H1 (cell line): Measurements from ENCODE around the gene SAP30L. TPM values are rescaled to one million over a fixed set of nuclear protein-coding genes. Genes with fewer than 3 reads are reported as not detected.

Experiments used
- ASH2L ChIP-seq: fragments of 200-600, 300-600 bp; sonication (generic); IDR thresholded peaks from one replicate; pipeline ENCODE4 v1.7.1; 2017; ENCODE audit warnings: low read length
- CTBP2 ChIP-seq: IDR thresholded peaks from 2 replicates; pipeline ENCODE4 v1.7.0; 2011; ENCODE audit warnings: borderline replicate concordance, mild to moderate bottlenecking, moderate library complexity, mixed read lengths, low read length; ENCODE audit not compliant: insufficient read depth, insufficient read length
- FOSL1 ChIP-seq: IDR thresholded peaks from 2 replicates; pipeline ENCODE4 v1.6.1; 2011; ENCODE audit warnings: mild to moderate bottlenecking, low read depth, low read length, moderate library complexity; ENCODE audit not compliant: insufficient read depth
- KDM5A ChIP-seq: fragments of 200-600 bp; IDR thresholded peaks from 2 replicates; pipeline ENCODE4 v1.7.1; 2012; ENCODE audit warnings: mild to moderate bottlenecking, low read length, inconsistent platforms, mixed read lengths
- MAFK ChIP-seq: IDR thresholded peaks from 2 replicates; pipeline ENCODE4 v1.6.1; 2012; ENCODE audit warnings: low read depth, mild to moderate bottlenecking, improper control_type of control experiment, low read length
- SP4 ChIP-seq: IDR thresholded peaks from 2 replicates; pipeline ENCODE4 v1.6.1; 2012; ENCODE audit warnings: low read length, inconsistent platforms
- polyA plus RNA-seq, 7 experiments: library from polyadenylated mRNA; depleted of rRNA in 3 of 7; stranded (reverse) in 5 of 7; unstranded in 2 of 7; fragments of >200 nt in 5 of 7; fragments of 200-250 nt in 2 of 7; gene quantifications; 1 replicate in 5 of 7; 2 replicates in 1 of 7; 4 replicates in 1 of 7; pipeline versions ENCODE4 v1.2.1 to v1.2.3, GENCODE V29; 2011 to 2013; ENCODE audit warnings: missing spikeins in 2 of 7, mixed read lengths in 2 of 7
- total RNA-seq: library from RNA; stranded (reverse); fragmentation: NEBNext Ultra II Directional; extraction: Animal tissue kit (Norgen Biotek cat#: 25700); gene quantifications from 2 replicates; pipeline ENCODE4 v1.2.1, GENCODE V29; 2021
- TF ChIP-seq, protein P1 (sequence below), 3 experiments: IDR thresholded peaks; 1 replicate in 2 of 3; 2 replicates in 1 of 3; pipeline versions ENCODE4 v1.5.1 to v1.6.1; 2011; ENCODE audit warnings: low read length in 3 of 3, mild to moderate bottlenecking in 3 of 3, inconsistent platforms in 2 of 3, low read depth in 1 of 3, moderate library complexity in 1 of 3; ENCODE audit not compliant: insufficient read depth in 1 of 3; ENCODE audit errors: control extremely low read depth in 1 of 3
- TF ChIP-seq, protein P2 (sequence below): IDR thresholded peaks from 2 replicates; pipeline ENCODE4 v1.6.1; 2012; ENCODE audit warnings: inconsistent platforms

Gene SAP30L
- total and polyA plus RNA-seq, 2 of the 8 experiments (the other 6 are each of a cell fraction or from before 2014, with no cell fraction given) = 12.2 to 31.5 TPM

DNA sequence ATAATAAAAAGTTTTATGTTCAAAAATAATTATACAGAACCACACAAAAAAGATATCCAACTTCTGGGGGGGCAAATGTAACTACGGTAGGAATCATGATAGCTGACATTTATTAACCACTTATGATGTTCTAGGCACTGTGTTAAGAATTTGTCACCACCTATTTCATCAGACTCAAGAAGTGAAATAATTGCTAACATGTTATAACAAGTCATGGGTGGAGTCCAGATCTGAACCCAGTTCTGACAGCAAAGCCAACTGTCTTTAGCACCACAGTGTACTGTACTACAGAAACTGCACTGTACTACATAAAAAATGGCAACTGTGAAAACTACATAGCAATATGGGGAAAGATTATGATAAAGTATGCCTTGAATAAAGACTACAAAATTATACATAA is 3.0 kb upstream of the SAP30L start (continued):
- TF ChIP-seq, protein P1, sequence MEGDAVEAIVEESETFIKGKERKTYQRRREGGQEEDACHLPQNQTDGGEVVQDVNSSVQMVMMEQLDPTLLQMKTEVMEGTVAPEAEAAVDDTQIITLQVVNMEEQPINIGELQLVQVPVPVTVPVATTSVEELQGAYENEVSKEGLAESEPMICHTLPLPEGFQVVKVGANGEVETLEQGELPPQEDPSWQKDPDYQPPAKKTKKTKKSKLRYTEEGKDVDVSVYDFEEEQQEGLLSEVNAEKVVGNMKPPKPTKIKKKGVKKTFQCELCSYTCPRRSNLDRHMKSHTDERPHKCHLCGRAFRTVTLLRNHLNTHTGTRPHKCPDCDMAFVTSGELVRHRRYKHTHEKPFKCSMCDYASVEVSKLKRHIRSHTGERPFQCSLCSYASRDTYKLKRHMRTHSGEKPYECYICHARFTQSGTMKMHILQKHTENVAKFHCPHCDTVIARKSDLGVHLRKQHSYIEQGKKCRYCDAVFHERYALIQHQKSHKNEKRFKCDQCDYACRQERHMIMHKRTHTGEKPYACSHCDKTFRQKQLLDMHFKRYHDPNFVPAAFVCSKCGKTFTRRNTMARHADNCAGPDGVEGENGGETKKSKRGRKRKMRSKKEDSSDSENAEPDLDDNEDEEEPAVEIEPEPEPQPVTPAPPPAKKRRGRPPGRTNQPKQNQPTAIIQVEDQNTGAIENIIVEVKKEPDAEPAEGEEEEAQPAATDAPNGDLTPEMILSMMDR (IDR thresholded peaks at IDR 0.05; ENCODE audit: control extremely low read depth in 1 of 3, insufficient read depth in 1 of 3, low read depth in 1 of 3, low read length in 3 of 3) = no peak
- TF ChIP-seq KDM5A = no peak
- TF ChIP-seq CTBP2 = no peak
- TF ChIP-seq FOSL1 = no peak
- no peak for TF ChIP-seq ASH2L
- no peak for TF ChIP-seq SP4
- no peak for TF ChIP-seq MAFK
- TF ChIP-seq, protein P2, sequence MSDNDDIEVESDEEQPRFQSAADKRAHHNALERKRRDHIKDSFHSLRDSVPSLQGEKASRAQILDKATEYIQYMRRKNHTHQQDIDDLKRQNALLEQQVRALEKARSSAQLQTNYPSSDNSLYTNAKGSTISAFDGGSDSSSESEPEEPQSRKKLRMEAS = no peak
